GM23248 (cell line): ENCODE results near the gene KCNQ1OT1.

Experiments
- EZH2 ChIP-seq: fragments of 200-600 bp; sonication (generic); IDR thresholded peaks from 2 replicates; pipeline ENCODE4 v1.6.1; 2018; ENCODE audit warnings: antibody characterized with exemption, mild to moderate bottlenecking; ENCODE audit not compliant: insufficient read depth, poor library complexity, severe bottlenecking
- EZH2phosphoT487 ChIP-seq: fragments of 200-600 bp; sonication (generic); IDR thresholded peaks from 2 replicates; pipeline ENCODE4 v1.6.1; 2018; ENCODE audit warnings: antibody characterized with exemption, moderate library complexity, mild to moderate bottlenecking, low read depth; ENCODE audit not compliant: insufficient read depth

DNA sequence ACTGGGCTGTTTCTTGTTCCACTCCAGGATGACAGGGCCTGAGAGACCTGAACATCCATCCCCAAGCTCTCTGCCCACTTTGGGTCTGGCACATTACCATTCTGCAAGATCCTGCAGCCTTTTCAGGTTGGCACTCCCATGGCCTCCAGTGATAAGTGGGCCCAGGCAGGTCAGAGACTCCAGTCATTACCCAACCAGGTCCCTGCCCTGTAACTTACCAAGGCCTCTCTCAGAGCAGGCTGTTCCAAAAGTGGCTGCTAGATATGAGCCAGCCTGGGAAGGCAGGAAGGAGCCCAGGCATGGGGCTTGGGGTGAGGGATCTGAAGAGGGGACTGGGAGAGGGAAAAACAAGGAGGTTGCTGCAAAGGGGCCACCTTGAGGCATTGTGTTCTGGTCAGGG, 35.9 kb downstream of the KCNQ1OT1 start:
- TF ChIP-seq EZH2 (no peak), EZH2phosphoT487 (no peak)
